Measurements from ENCODE around the gene NRCAM. TPM values are rescaled to one million over a fixed set of nuclear protein-coding genes. Genes with fewer than 3 reads are reported as not detected.

The NRCAM gene
- total RNA-seq, 1 donor = 1.3 TPM

GRCh38 chr7:108222236-108222892, 233.9 kb downstream of the NRCAM start:
- TF ChIP-seq CTCF (IDR thresholded peaks at IDR 0.05; ENCODE audit: insufficient read depth, low read depth, low read length) = no peak

GRCh38 chr7:108211382-108212201, 244.6 kb downstream of the NRCAM start:
- TF ChIP-seq CTCF (IDR thresholded peaks at IDR 0.05; ENCODE audit: insufficient read depth, low read depth, low read length) = no peak
- DNase-seq (ENCODE audit: low read depth) = peak; percentile 46

More at GRCh38 chr7:108222236-108222892, 233.9 kb downstream of the NRCAM start:
- H3K4me3 ChIP-seq (ENCODE audit: low read depth, low read length) = no peak overlapping the region
- DNase-seq (ENCODE audit: low read depth) = peak; percentile 17

GRCh38 chr7:108210796-108211195, 245.4 kb downstream of the NRCAM start:
- TF ChIP-seq CTCF (IDR thresholded peaks at IDR 0.05; ENCODE audit: insufficient read depth, low read depth, low read length) = no peak
- no peak overlapping the region for H3K4me3 ChIP-seq (ENCODE audit: low read depth, low read length)
- no peak for DNase-seq (ENCODE audit: low read depth)

More at GRCh38 chr7:108211382-108212201, 244.6 kb downstream of the NRCAM start:
- no peak overlapping the region for H3K4me3 ChIP-seq (ENCODE audit: low read depth, low read length)

- no peak for DNase-seq (ENCODE audit: low read depth)
- no peak overlapping the region for H3K4me3 ChIP-seq (ENCODE audit: low read depth, low read length)
- TF ChIP-seq CTCF (IDR thresholded peaks at IDR 0.05; ENCODE audit: insufficient read depth, low read depth, low read length) = no peak
Observed at GRCh38 chr7:108205311-108205710, 250.9 kb downstream of the NRCAM start.

- H3K4me3 ChIP-seq (ENCODE audit: low read depth, low read length) = no peak overlapping the region
- DNase-seq (ENCODE audit: low read depth) = no peak
- no peak for TF ChIP-seq CTCF (IDR thresholded peaks at IDR 0.05; ENCODE audit: insufficient read depth, low read depth, low read length)
Observed at GRCh38 chr7:108204281-108204796, 251.9 kb downstream of the NRCAM start.

GRCh38 chr7:108203537-108203936, 252.7 kb downstream of the NRCAM start:
- DNase-seq (ENCODE audit: low read depth) = no peak
- H3K4me3 ChIP-seq (ENCODE audit: low read depth, low read length) = no peak overlapping the region
- TF ChIP-seq CTCF (IDR thresholded peaks at IDR 0.05; ENCODE audit: insufficient read depth, low read depth, low read length) = no peak
